Neuronal stem cell (in vitro differentiated cells): Measurements from ENCODE around the gene TRIM54.

Experiments used
- DNase-seq: peaks from one replicate; pipeline ENCODE4 v3.0.0-alpha.2; 2013; ENCODE audit warnings: low spot score
- H2AFZ ChIP-seq: one replicate; pipeline ENCODE4 v1.6.1; 2013; ENCODE audit warnings: mild to moderate bottlenecking, low read length, inconsistent platforms
- H2AK5ac ChIP-seq: 2 replicates; pipeline ENCODE4 v1.6.1; 2013; ENCODE audit warnings: low read depth, mild to moderate bottlenecking, inconsistent platforms, low read length, moderate library complexity, mixed read lengths
- H2BK120ac ChIP-seq: 2 replicates; pipeline ENCODE4 v1.6.1; 2013; ENCODE audit warnings: low read depth, mild to moderate bottlenecking, inconsistent platforms, low read length, moderate library complexity, mixed read lengths
- H2BK12ac ChIP-seq: one replicate; pipeline ENCODE4 v1.6.1; 2013; ENCODE audit warnings: low read length, inconsistent platforms
- H2BK15ac ChIP-seq: 2 replicates; pipeline ENCODE4 v1.6.1; 2013; ENCODE audit warnings: mild to moderate bottlenecking, low read length, inconsistent platforms, mixed read lengths
- H2BK5ac ChIP-seq: one replicate; pipeline ENCODE4 v1.6.1; 2013; ENCODE audit warnings: inconsistent platforms, mild to moderate bottlenecking, low read length, moderate library complexity
- H3K14ac ChIP-seq: one replicate; pipeline ENCODE4 v1.6.1; 2013; ENCODE audit warnings: low read length, inconsistent platforms
- H3K18ac ChIP-seq: 2 replicates; pipeline ENCODE4 v1.6.1; 2013; ENCODE audit warnings: low read length, inconsistent platforms
- H3K23ac ChIP-seq: 2 replicates; pipeline ENCODE4 v1.6.1; 2013; ENCODE audit warnings: low read depth, mild to moderate bottlenecking, mixed read lengths, low read length, inconsistent platforms; ENCODE audit not compliant: poor library complexity
- H3K27ac ChIP-seq: replicated peaks from 3 replicates; pipeline ENCODE4 v1.5.1; 2013; ENCODE audit warnings: low read length, inconsistent platforms
- H3K27me3 ChIP-seq, 3 experiments: 2 replicates each; pipeline ENCODE4 v1.6.1; 2013; ENCODE audit warnings: low read length in 3 of 3, mild to moderate bottlenecking in 2 of 3, inconsistent platforms in 1 of 3, low read depth in 1 of 3, mixed read lengths in 1 of 3, moderate library complexity in 1 of 3; ENCODE audit not compliant: control insufficient read depth in 3 of 3, insufficient read depth in 3 of 3
- H3K36me3 ChIP-seq, 2 donors: replicated peaks in 1 of 2; 2 replicates each; pipeline ENCODE4 v1.6.1; 2013; ENCODE audit warnings: low read length in 2 of 2; ENCODE audit not compliant: control insufficient read depth in 2 of 2, insufficient read depth in 2 of 2
- H3K4ac ChIP-seq: 2 replicates; pipeline ENCODE4 v1.6.1; 2013; ENCODE audit warnings: inconsistent platforms, mild to moderate bottlenecking, low read length, moderate library complexity
- H3K4me1 ChIP-seq, 2 donors: 1 replicate in 1 of 2; 2 replicates in 1 of 2; pipeline ENCODE4 v1.6.1; 2013; ENCODE audit warnings: low read length in 2 of 2, low read depth in 1 of 2; ENCODE audit not compliant: control insufficient read depth in 2 of 2, insufficient read depth in 1 of 2
- H3K4me2 ChIP-seq: one replicate; pipeline ENCODE4 v1.6.1; 2013; ENCODE audit warnings: mild to moderate bottlenecking, low read length, inconsistent platforms; ENCODE audit not compliant: insufficient read depth, poor library complexity, severe bottlenecking
- H3K4me3 ChIP-seq, 2 donors: 2 replicates each; pipeline ENCODE4 v1.5.1; 2013; ENCODE audit warnings: low read length in 2 of 2, mild to moderate bottlenecking in 2 of 2, inconsistent platforms in 1 of 2, moderate library complexity in 1 of 2
- H3K79me1 ChIP-seq: one replicate; pipeline ENCODE4 v1.6.1; 2013; ENCODE audit warnings: low read depth, mild to moderate bottlenecking, inconsistent platforms, low read length, moderate library complexity
- H3K9ac ChIP-seq: one replicate; pipeline ENCODE4 v1.6.1; 2013; ENCODE audit warnings: mild to moderate bottlenecking, low read depth, low read length, inconsistent platforms; ENCODE audit not compliant: poor library complexity
- H3K9me3 ChIP-seq, 2 donors: replicated peaks in 1 of 2; 2 replicates each; pipeline versions ENCODE3 to v1.6.1; 2013; ENCODE audit warnings: low read length in 2 of 2, mild to moderate bottlenecking in 2 of 2, inconsistent platforms in 1 of 2, low read depth in 1 of 2, mixed read lengths in 1 of 2, moderate library complexity in 1 of 2; ENCODE audit not compliant: control insufficient read depth in 2 of 2, insufficient read depth in 1 of 2
- H4K8ac ChIP-seq: one replicate; pipeline ENCODE4 v1.6.1; 2013; ENCODE audit warnings: low read depth, mild to moderate bottlenecking, inconsistent platforms, low read length, moderate library complexity
- H4K91ac ChIP-seq: one replicate; pipeline ENCODE4 v1.6.1; 2013; ENCODE audit warnings: low read length, low read depth, mild to moderate bottlenecking, inconsistent platforms; ENCODE audit not compliant: poor library complexity
- WGBS, 2 donors: extraction: QIAGEN DNeasy Blood & Tissue Kit; methylation state at CpG; one replicate each; pipeline ENCODE4 v1.1.7; 2013; ENCODE audit warnings: missing lambda C conversion rate in 2 of 2, mixed read lengths in 1 of 2; ENCODE audit not compliant: insufficient read length in 2 of 2, insufficient replicate concordance in 1 of 2; ENCODE audit errors: extremely low coverage in 2 of 2; 5-methylcytosine and 5-hydroxymethylcytosine counted together

Gene TRIM54

DNA sequence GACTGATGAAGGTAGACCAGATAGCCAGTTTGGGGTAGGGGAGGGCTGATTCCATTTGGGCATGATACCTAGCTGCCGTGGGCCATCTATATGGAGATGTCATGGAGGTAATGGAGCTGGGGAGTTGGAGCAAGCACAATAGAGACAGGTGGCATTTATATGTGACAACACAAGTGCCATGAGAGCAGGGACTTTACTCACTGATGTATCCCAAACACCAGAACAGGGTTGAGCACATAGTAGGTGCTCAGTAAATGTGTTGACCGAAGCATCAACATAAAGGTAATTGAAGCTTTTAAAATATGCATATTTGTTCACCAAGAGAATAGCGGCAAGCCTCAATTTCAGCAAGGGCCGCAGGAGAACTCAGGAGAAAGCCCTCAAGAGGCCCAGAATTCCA is 34.3 kb upstream of the TRIM54 start:
- no peaks in the 10 kb centered on the region for H3K9me3 ChIP-seq
- H3K4me1 ChIP-seq: peaks cover 5 to 6% of the 10 kb centered on the region in 2 donors
- no peak overlapping the region for H2AK5ac ChIP-seq
- WGBS, 2 donors: no CpG with 5 or more reads among the region's 4 CpGs
- no peak overlapping the region for H3K4ac ChIP-seq
- H3K4me2 ChIP-seq: no peak overlapping the region
- H2AFZ ChIP-seq: no peak overlapping the region
- H4K8ac ChIP-seq: no peak overlapping the region
- H3K23ac ChIP-seq: no peak overlapping the region
- H3K36me3 ChIP-seq: peaks cover 17 to 25% of the 10 kb centered on the region in 2 donors
- H2BK5ac ChIP-seq: no peak overlapping the region
- H2BK120ac ChIP-seq: no peak overlapping the region
- no peak overlapping the region for H3K27ac ChIP-seq
- DNase-seq: no peak
- H2BK15ac ChIP-seq: no peak overlapping the region
- no peak overlapping the region for H4K91ac ChIP-seq
- H3K9ac ChIP-seq: no peak overlapping the region
- no peak overlapping the region for H2BK12ac ChIP-seq
- no peak overlapping the region for H3K4me3 ChIP-seq
- no peak overlapping the region for H3K14ac ChIP-seq
- H3K27me3 ChIP-seq: peaks cover 0 to 21% (median 5%) of the 10 kb centered on the region in 3 experiments
- no peaks in the 10 kb centered on the region for H3K79me1 ChIP-seq
- H3K18ac ChIP-seq: no peak overlapping the region

- Histone ChIP-seq H4K91ac (no peak overlapping the region), H3K27ac (no peak overlapping the region), H4K8ac (no peak overlapping the region), H2BK15ac (no peak overlapping the region), H2AK5ac (no peak overlapping the region), H2BK12ac (no peak overlapping the region), H3K9ac (no peak overlapping the region), H3K23ac (no peak overlapping the region), H3K9me3 (no peaks in the 10 kb centered on the region), H3K79me1 (no peaks in the 10 kb centered on the region), H3K4ac (no peak overlapping the region), H2BK120ac (no peak overlapping the region), H3K4me1 (peaks cover 7 to 8% of the 10 kb centered on the region in 2 donors), H2AFZ (peak overlapping the region; percentile 93), H3K14ac (no peak overlapping the region), H3K27me3 (peaks cover 0 to 25% (median 5%) of the 10 kb centered on the region in 3 experiments), H2BK5ac (no peak overlapping the region), H3K4me2 (no peak overlapping the region), H3K36me3 (peaks cover 3 to 11% of the 10 kb centered on the region in 2 donors), H3K4me3 (no peak overlapping the region), H3K18ac (no peak overlapping the region)
- DNase-seq: no peak
- no CpG with 5 or more reads among the region's 12 CpGs for WGBS, 2 donors
Observed at GRCh38 chr2:27249159-27249890, 32.9 kb upstream of the TRIM54 start.

- peak; percentile 66 for DNase-seq
Observed at GRCh38 chr2:27249891-27250651, 32.2 kb upstream of the TRIM54 start.

More at GRCh38 chr2:27249891-27250651, 32.2 kb upstream of the TRIM54 start:
- H3K4me1 ChIP-seq: peaks cover 8 to 10% of the 10 kb centered on the region in 2 donors
- H3K27me3 ChIP-seq: peaks cover 0 to 33% (median 5%) of the 10 kb centered on the region in 3 experiments
- H2BK15ac ChIP-seq: no peak overlapping the region
- H3K36me3 ChIP-seq: peaks cover 0 to 3% of the 10 kb centered on the region in 2 donors
- no peak overlapping the region for H3K9ac ChIP-seq
- H2BK120ac ChIP-seq: no peak overlapping the region
- H3K9me3 ChIP-seq: no peaks in the 10 kb centered on the region
- H3K27ac ChIP-seq: no peak overlapping the region
- H3K18ac ChIP-seq: peak overlapping the region; percentile 50
- H3K79me1 ChIP-seq: no peaks in the 10 kb centered on the region
- H3K14ac ChIP-seq: no peak overlapping the region
- peak overlapping the region; percentile 64 for H3K4me2 ChIP-seq
- H3K4me3 ChIP-seq: peak overlapping the region in 1 of 2 donors; percentile 31
- peak overlapping the region; percentile 81 for H3K23ac ChIP-seq
- no peak overlapping the region for H2BK5ac ChIP-seq
- H2AK5ac ChIP-seq: no peak overlapping the region
- no peak overlapping the region for H3K4ac ChIP-seq
- no peak overlapping the region for H4K91ac ChIP-seq
- no CpG with 5 or more reads among the region's 22 CpGs for WGBS, 2 donors
- no peak overlapping the region for H4K8ac ChIP-seq
- H2BK12ac ChIP-seq: no peak overlapping the region
- peak overlapping the region; percentile 93 for H2AFZ ChIP-seq
